ENCODE data around the gene COX19. TPM values are rescaled to one million over a fixed set of nuclear protein-coding genes. Genes with fewer than 3 reads are reported as not detected.

COX19 gene
- polyA plus RNA-seq, 1 of the 3 experiments (the other 2 are of a cell fraction), result 7.6 TPM

- TF ChIP-seq ZBTB33 (IDR thresholded peaks at IDR 0.05; ENCODE audit: borderline replicate concordance, low read depth), result no peak
- no peak for TF ChIP-seq NFIC (IDR thresholded peaks at IDR 0.05; ENCODE audit: borderline replicate concordance)
- TF ChIP-seq MAX (IDR thresholded peaks at IDR 0.05; ENCODE audit: low read depth), result no peak
- no peak for TF ChIP-seq TAF1 (IDR thresholded peaks at IDR 0.05; ENCODE audit: borderline replicate concordance, low read depth, low read length)
Observed at GRCh38 chr7:970744-971143, 4.6 kb downstream of the COX19 start (continued).

GRCh38 chr7:969403-969802 lies 5.9 kb downstream of the COX19 start:
- H3K9me2 ChIP-seq, result no peaks in the 10 kb centered on the region
- H3K9ac ChIP-seq, result no peak overlapping the region
- DNase-seq, result no peak
- no peak overlapping the region for H3K4me2 ChIP-seq
- H2AFZ ChIP-seq (ENCODE audit: low read depth), result no peak overlapping the region
- ChIA-PET POLR2A (no interaction called here), CTCF (interaction anchor here (0.8 to 2.8 kb wide), 4 partner anchors 15 to 97 kb away, joined by 3 to 19 read pairs (median 4); partner anchors contain the start of gene ADAP1)
- H3K4me1 ChIP-seq (ENCODE audit: control insufficient read depth in 1 of 2, insufficient read depth in 2 of 2, low read depth in 1 of 2, low read length in 1 of 2), result peaks cover 14 to 15% of the 10 kb centered on the region in 2 experiments; a peak in 3 of 4 replicates
- no peak overlapping the region for H3K4me3 ChIP-seq (ENCODE audit: low read depth in 2 of 2, low read length in 1 of 2)
- no peaks in the 10 kb centered on the region for H3K27me3 ChIP-seq (ENCODE audit: insufficient read depth)
- 96% methylated on average over 11 of the region's 11 CpGs for WGBS (ENCODE audit: low lambda C conversion rate)
- H3K36me3 ChIP-seq (replicated peaks in 1 of 2; ENCODE audit: control insufficient read depth in 1 of 2, insufficient read depth in 2 of 2, low read length in 1 of 2), result peaks cover 34 to 56% of the 10 kb centered on the region in 2 experiments
- TF ChIP-seq NFIC (IDR thresholded peaks at IDR 0.05; ENCODE audit: borderline replicate concordance) (no peak), IRF3 (IDR thresholded peaks at IDR 0.05; ENCODE audit: low read depth, low read length) (no peak), USF1 (IDR thresholded peaks at IDR 0.05; ENCODE audit: borderline replicate concordance, low read depth) (no peak), RCOR1 (IDR thresholded peaks at IDR 0.05; ENCODE audit: low read length) (no peak), FOSL2 (IDR thresholded peaks at IDR 0.05; ENCODE audit: borderline replicate concordance, low read depth) (no peak), FOXJ3 (CRISPR knock-in tag; IDR thresholded peaks at IDR 0.05) (no peak), CHD2 (IDR thresholded peaks at IDR 0.05; ENCODE audit: low read length, partially characterized antibody) (no peak), MEF2A (IDR thresholded peaks at IDR 0.05; ENCODE audit: borderline replicate concordance, low read depth) (no peak), GATA2 (CRISPR knock-in tag; IDR thresholded peaks at IDR 0.05) (no peak), RFX5 (IDR thresholded peaks at IDR 0.05; ENCODE audit: low read length) (no peak), GABPA (IDR thresholded peaks at IDR 0.05; ENCODE audit: low read depth) (no peak), RXRA (IDR thresholded peaks at IDR 0.05; ENCODE audit: borderline replicate concordance, low read depth) (no peak), RAD21 (IDR thresholded peaks at IDR 0.05; ENCODE audit: low read length) (no peak), TCF12 (IDR thresholded peaks at IDR 0.05) (no peak), POLR2AphosphoS5 (IDR thresholded peaks at IDR 0.05; ENCODE audit: low read depth, low read length) (no peak)
- no peak overlapping the region for H3K27ac ChIP-seq (ENCODE audit: low read depth in 2 of 2, low read length in 1 of 2)
- H3F3A ChIP-seq (replicated peaks; ENCODE audit: insufficient read depth), result peaks cover 18% of the 10 kb centered on the region
- no peaks in the 10 kb centered on the region for H3K9me3 ChIP-seq
- peaks cover 59% of the 10 kb centered on the region for H3K79me2 ChIP-seq (ENCODE audit: insufficient read depth)
- peaks cover 70% of the 10 kb centered on the region for H4K20me1 ChIP-seq (ENCODE audit: insufficient read depth)
